Bronchial epithelial cell (primary cell): ENCODE results near the gene RSBN1L. TPM values are rescaled to one million over a fixed set of nuclear protein-coding genes. Genes with fewer than 3 reads are reported as not detected.

Experiments
- DNase-seq: peaks from one replicate; pipeline ENCODE4 v3.0.0-alpha.2; 2010; ENCODE audit warnings: low read depth
- FAIRE-seq: peaks from 2 replicates; lab custom pipeline; 2011; peaks lifted over from hg19 to GRCh38; lab: Jason Lieb, UNC
- H3K27me3 ChIP-seq: 2 replicates; pipeline ENCODE4 v1.5.1; 2011; ENCODE audit warnings: low read length; ENCODE audit not compliant: control insufficient read depth, insufficient read depth
- H3K36me3 ChIP-seq: 2 replicates; pipeline ENCODE4 v1.5.1; 2011; ENCODE audit warnings: low read length; ENCODE audit not compliant: control insufficient read depth, insufficient read depth
- H3K4me3 ChIP-seq: 2 replicates; pipeline ENCODE4 v1.5.1; 2011; ENCODE audit warnings: mild to moderate bottlenecking, low read depth, low read length, control low read depth
- total RNA-seq: library from RNA; depleted of rRNA; stranded (reverse); fragments of >200 nt; gene quantifications from 2 replicates; pipeline ENCODE4 v1.2.1, GENCODE V29; 2014
- TF ChIP-seq, protein P1 (sequence below): IDR thresholded peaks from 2 replicates; pipeline ENCODE4 v1.5.1; 2011; ENCODE audit warnings: mild to moderate bottlenecking, moderate library complexity, low read length, control low read depth, inconsistent platforms; ENCODE audit not compliant: insufficient read depth, severe bottlenecking

RSBN1L gene
- total RNA-seq, 1 donor from 2014 or later, result 17.9 TPM

- TF ChIP-seq, protein P1, sequence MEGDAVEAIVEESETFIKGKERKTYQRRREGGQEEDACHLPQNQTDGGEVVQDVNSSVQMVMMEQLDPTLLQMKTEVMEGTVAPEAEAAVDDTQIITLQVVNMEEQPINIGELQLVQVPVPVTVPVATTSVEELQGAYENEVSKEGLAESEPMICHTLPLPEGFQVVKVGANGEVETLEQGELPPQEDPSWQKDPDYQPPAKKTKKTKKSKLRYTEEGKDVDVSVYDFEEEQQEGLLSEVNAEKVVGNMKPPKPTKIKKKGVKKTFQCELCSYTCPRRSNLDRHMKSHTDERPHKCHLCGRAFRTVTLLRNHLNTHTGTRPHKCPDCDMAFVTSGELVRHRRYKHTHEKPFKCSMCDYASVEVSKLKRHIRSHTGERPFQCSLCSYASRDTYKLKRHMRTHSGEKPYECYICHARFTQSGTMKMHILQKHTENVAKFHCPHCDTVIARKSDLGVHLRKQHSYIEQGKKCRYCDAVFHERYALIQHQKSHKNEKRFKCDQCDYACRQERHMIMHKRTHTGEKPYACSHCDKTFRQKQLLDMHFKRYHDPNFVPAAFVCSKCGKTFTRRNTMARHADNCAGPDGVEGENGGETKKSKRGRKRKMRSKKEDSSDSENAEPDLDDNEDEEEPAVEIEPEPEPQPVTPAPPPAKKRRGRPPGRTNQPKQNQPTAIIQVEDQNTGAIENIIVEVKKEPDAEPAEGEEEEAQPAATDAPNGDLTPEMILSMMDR, result no peak
- Histone ChIP-seq H3K27me3 (no peaks in the 10 kb centered on the region), H3K4me3 (peak overlapping the region; percentile 96), H3K36me3 (no peaks in the 10 kb centered on the region)
- FAIRE-seq, result no peak
- peak; percentile 29 for DNase-seq
These were observed 103.1 kb downstream of the RSBN1L start for GRCh38 chr7:77799078-77799964.

DNA sequence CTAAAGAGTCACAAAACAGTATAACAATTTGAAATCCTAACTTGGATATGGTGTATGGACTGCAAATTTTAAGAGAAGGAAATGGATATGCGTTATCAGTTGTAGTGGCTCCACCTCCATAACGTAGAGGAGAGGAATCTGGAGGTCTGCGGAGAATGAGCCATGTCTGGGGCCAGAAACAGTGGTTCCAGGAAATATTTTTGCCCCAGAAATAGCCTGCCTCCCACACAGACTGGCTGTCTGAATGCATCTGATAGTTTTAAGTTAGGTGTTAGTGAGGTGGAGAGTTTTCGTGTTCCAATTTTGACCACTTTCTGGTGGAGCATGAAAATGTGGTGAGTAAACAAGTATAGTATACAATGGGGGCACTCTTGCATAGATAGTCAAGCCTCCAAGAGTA lies 103.9 kb downstream of the RSBN1L start:
- TF ChIP-seq, protein P1, result no peak
- FAIRE-seq (no peak), DNase-seq (no peak)
- Histone ChIP-seq H3K36me3 (no peaks in the 10 kb centered on the region), H3K4me3 (no peak overlapping the region), H3K27me3 (no peaks in the 10 kb centered on the region)

- TF ChIP-seq, protein P1, result no peak
These were observed 104.5 kb downstream of the RSBN1L start for GRCh38 chr7:77800730-77801129.

DNA sequence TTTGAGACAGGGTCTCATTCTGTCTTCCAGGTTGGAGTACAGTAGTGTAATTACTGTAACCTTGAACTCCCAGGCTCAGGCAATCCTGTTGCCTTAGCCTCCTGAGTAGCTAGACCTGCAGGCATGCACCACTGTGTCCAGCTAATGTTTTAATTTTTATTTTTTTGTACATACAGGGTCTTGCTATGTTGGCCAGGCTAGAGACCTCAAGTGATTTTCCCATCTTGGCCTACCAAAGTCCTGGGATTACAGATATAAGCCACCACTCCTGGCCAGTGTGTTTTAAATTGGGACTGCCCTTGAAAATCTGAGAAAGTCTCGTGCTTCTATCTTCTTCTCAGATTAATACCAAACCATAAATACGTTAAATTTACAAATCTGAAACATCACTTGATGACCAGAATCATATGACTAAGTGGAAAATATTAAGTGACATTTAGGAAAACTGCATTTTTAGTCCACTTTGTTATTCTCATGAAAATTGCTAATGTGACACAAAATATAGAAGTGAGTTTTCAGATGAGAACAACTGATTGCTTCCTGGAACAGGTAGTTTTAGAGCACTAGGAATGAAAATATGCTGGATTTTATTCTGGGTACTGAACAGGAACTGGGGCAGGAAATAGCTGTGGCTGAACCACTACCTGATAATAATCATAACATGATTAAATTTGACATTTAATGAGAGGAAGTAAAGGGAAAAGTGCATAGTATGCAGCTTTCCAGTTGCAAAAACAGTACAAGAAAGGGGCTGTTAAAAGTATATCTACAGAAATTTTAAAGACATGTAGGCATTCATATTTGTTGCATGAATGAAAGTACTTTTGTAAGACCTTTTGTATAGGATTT lies 106.5 kb downstream of the RSBN1L start:
- DNase-seq (no peak), FAIRE-seq (no peak)
- TF ChIP-seq, protein P1, result no peak
- H3K36me3 ChIP-seq, result no peaks in the 10 kb centered on the region
- H3K27me3 ChIP-seq, result no peaks in the 10 kb centered on the region
- no peak overlapping the region for H3K4me3 ChIP-seq

More at GRCh38 chr7:77800730-77801129, 104.5 kb downstream of the RSBN1L start:
- H3K4me3 ChIP-seq, result no peak overlapping the region
- H3K27me3 ChIP-seq, result no peaks in the 10 kb centered on the region
- FAIRE-seq (no peak), DNase-seq (no peak)
- no peaks in the 10 kb centered on the region for H3K36me3 ChIP-seq

DNA sequence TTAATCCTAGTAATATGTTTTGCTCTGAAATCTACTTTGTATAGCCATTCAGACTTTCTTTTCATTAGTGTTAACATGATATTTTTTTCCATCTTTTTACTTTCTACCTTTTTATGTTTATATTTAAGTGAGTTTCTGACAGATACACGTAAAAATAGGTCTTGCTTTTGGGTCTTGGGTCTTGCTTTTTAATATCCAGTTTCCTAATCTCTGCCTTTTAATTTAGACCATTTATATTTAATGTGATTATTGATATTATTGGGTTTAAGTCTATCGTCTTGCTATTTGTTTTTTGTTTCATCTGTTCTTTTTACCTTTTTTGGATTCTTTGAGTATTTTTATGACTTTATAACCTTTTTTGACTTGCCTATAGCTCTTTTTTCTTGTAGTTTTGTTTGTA lies 110.2 kb downstream of the RSBN1L start:
- FAIRE-seq, result no peak
- Histone ChIP-seq H3K27me3 (no peaks in the 10 kb centered on the region), H3K4me3 (no peak overlapping the region), H3K36me3 (no peaks in the 10 kb centered on the region)
- TF ChIP-seq, protein P1, result no peak
- no peak for DNase-seq
